Heart right ventricle (tissue), 16 donors: ENCODE measurements around the gene SP100. TPM values are rescaled to one million over a fixed set of nuclear protein-coding genes. Genes with fewer than 3 reads are reported as not detected.

Experiments used
- ATAC-seq, 8 donors: fragments of 200-7000 bp; cut with Tn5 transposase; one replicate each; pipeline ENCODE4 v1.9.1; 2020; ENCODE audit warnings: mild to moderate bottlenecking in 8 of 8, moderate library complexity in 8 of 8, moderate number of reproducible peaks in 1 of 8
- DNase-seq, 2 donors: peaks; one replicate each; pipeline ENCODE4 v3.0.0-alpha.2; 2020
- H3K27ac ChIP-seq, 10 donors: fragments of 200-600 bp; sonication (generic) in 2 of 10; one replicate each; pipeline versions ENCODE4 v1.5.0 to v1.8.0; 2020 to 2022; ENCODE audit warnings: mild to moderate bottlenecking in 3 of 10
- H3K27me3 ChIP-seq, 7 donors: fragments of 200-600 bp; one replicate each; pipeline ENCODE4 v1.8.0; 2021 to 2022; ENCODE audit warnings: mild to moderate bottlenecking in 2 of 7
- H3K36me3 ChIP-seq, 9 donors: fragments of 200-600 bp; sonication (generic) in 1 of 9; one replicate each; pipeline versions ENCODE4 v1.5.0 to v1.8.0; 2020 to 2022; ENCODE audit warnings: mild to moderate bottlenecking in 2 of 9
- H3K4me1 ChIP-seq, 9 donors: fragments of 200-600 bp; sonication (generic) in 1 of 9; one replicate each; pipeline versions ENCODE4 v1.5.0 to v1.8.0; 2020 to 2022; ENCODE audit warnings: mild to moderate bottlenecking in 4 of 9
- H3K4me3 ChIP-seq, 10 donors: fragments of 200-600 bp; sonication (generic) in 2 of 10; one replicate each; pipeline versions ENCODE4 v1.5.0 to v1.8.0; 2020 to 2022; ENCODE audit warnings: mild to moderate bottlenecking in 7 of 10, moderate library complexity in 2 of 10
- H3K9me3 ChIP-seq, 11 donors: fragments of 200-600 bp in 10 of 11; sonication (generic) in 2 of 11; one replicate each; pipeline versions ENCODE4 v1.5.0 to v1.8.0; 2013 to 2022; ENCODE audit warnings: mild to moderate bottlenecking in 2 of 11, control low read depth in 1 of 11, moderate library complexity in 1 of 11
- WGBS, 2 donors: extraction: QIAGEN DNeasy Blood & Tissue Kit; methylation state at CpG; one replicate each; pipeline ENCODE4 v1.1.7; 2013; ENCODE audit warnings: inconsistent platforms in 1 of 2; 5-methylcytosine and 5-hydroxymethylcytosine counted together
- intact Hi-C, 10 donors: fragments of 100-400 bp; cut with DNase I; formaldehyde crosslinking; loops; one replicate each; pipeline versions ENCODE4 v1.11.1 to v1.14.2; 2022
- polyA plus RNA-seq, 2 donors: library from polyadenylated mRNA; stranded (reverse); fragments of 200-250 nt; gene quantifications; one replicate each; pipeline ENCODE4 v1.2.3, GENCODE V29; 2013
- total RNA-seq, 10 donors: library from RNA; stranded (reverse); fragmentation: NEBNext Ultra II Directional in 3 of 10; extraction: Animal tissue kit (Norgen Biotek cat#: 25700) in 3 of 10; gene quantifications; one replicate each; pipeline versions ENCODE4 v1.2.1 to v1.2.4, GENCODE V29; 2021 to 2023
- TF ChIP-seq, protein P1 (sequence below), 9 donors: fragments of 200-600 bp; sonication (generic) in 2 of 9; IDR thresholded peaks; one replicate each; pipeline versions ENCODE4 v1.5.0 to v1.8.0; 2021 to 2022; ENCODE audit warnings: antibody characterized with exemption in 9 of 9, mild to moderate bottlenecking in 5 of 9, moderate library complexity in 1 of 9
- donor health status: Arrhythmogenic right ventricular cardiomyopathy.
- donor health status: ischemic (EF 13 %, LVEDD 7.1; RV severe dilation, severe dysfunction).
- donor health status: healthy with polysubstance abuse.
- donor health status: DM: no; HTN: yes; CAD: no.
- donor health status: DM: no; HTN: no; CAD: no.
- donor health status: ischemic (EF 25% LVEDD 6.9; RV normal size, moderate dysfunction).
- donor health status: ischemic (EF 25% LVEDD 5.7; RV mildly dilated, moderate dysfunction).
- donor health status: healthy.
- donor health status: DM: yes; HTN: yes; CAD: no.
- donor health status: Ischemic cardiomyopathy.
- donor health status: ischemic (EF 35%, LVEDD 5.7; RV mildly dilated, moderate dysfunction).
- donor health status: nonischemic (EF 11% LVEDD 7.7; RV severe dilation, severe dysfunction).
- donor health status: DM: yes; HTN: yes; CAD: no.
- donor health status: PGD.
- donor health status: ischemic (EF 29% LVEDD 5.4; RV normal size, mild dysfunction).
- donor health status: nonischemic (EF 23%, LVEDD 6.1; RV moderate dilation, normal function).

The SP100 gene
- total and polyA plus RNA-seq, 12 donors: 20.3 to 123 (median 57.7) TPM

DNA sequence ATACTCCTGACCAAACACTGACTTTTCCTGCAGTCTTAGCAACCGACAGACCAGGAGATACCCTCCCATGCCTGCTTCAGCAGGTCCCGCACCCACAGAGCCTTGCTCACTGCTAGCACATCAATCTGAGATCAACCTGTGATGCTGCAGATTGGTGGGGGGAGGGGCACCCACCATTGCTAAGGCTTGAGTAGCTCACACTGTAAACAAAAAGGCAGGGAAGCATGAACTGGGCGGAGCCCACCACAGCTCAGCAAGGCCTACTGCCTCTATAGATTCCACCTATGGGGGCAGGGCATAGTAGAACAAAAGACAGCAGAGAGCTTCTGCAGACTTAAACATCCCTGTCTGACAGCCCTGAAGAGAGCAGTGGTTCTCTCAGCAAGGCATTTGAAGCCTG is 109.7 kb downstream of the SP100 start:
- WGBS, 2 donors: 92 to 95% methylated on average over 3 of the region's 3 CpGs
- TF ChIP-seq, protein P1, sequence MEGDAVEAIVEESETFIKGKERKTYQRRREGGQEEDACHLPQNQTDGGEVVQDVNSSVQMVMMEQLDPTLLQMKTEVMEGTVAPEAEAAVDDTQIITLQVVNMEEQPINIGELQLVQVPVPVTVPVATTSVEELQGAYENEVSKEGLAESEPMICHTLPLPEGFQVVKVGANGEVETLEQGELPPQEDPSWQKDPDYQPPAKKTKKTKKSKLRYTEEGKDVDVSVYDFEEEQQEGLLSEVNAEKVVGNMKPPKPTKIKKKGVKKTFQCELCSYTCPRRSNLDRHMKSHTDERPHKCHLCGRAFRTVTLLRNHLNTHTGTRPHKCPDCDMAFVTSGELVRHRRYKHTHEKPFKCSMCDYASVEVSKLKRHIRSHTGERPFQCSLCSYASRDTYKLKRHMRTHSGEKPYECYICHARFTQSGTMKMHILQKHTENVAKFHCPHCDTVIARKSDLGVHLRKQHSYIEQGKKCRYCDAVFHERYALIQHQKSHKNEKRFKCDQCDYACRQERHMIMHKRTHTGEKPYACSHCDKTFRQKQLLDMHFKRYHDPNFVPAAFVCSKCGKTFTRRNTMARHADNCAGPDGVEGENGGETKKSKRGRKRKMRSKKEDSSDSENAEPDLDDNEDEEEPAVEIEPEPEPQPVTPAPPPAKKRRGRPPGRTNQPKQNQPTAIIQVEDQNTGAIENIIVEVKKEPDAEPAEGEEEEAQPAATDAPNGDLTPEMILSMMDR (IDR thresholded peaks at IDR 0.05): no peak
- no peaks in the 10 kb centered on the region for H3K4me1 ChIP-seq
- intact Hi-C loops: no loop called here
- ATAC-seq (no peak), DNase-seq (no peak)
- peaks cover 0 to 9% (median 0%) of the 10 kb centered on the region in 9 donors for H3K36me3 ChIP-seq
- no peaks in the 10 kb centered on the region for H3K27me3 ChIP-seq
- no peak overlapping the region for H3K27ac ChIP-seq
- no peak overlapping the region for H3K4me3 ChIP-seq
- peaks cover 0 to 87% (median 31%) of the 10 kb centered on the region in 11 donors for H3K9me3 ChIP-seq

DNA sequence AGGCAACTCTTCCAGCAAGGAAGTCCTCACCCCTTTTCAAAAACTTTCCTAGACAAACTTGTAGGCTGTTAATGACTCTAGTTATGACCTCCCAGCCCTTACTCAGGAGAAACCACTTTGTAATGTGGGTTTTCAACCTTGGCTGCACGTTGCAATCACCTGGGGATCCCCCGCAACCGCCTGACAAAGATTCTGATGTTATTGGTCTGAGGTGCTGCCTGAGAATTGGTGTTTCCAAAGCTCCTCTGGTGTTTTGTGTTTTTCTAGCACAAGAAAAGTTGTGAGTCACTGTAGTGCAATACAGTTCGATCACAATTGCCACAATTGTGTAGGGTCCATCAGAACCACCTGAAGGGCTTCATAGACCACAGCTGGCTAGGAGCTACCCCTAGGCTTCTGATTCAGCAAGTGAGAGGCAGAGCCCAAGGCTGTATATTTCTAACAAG is 121.6 kb downstream of the SP100 start:
- TF ChIP-seq, protein P1 (IDR thresholded peaks at IDR 0.05): no peak
- H3K4me1 ChIP-seq: no peaks in the 10 kb centered on the region
- WGBS, 2 donors: 84 to 85% methylated on average over 4 of the region's 4 CpGs
- ATAC-seq (no peak), DNase-seq (no peak)
- H3K36me3 ChIP-seq: peaks cover 0 to 39% (median 16%) of the 10 kb centered on the region in 9 donors
- H3K9me3 ChIP-seq: peaks cover 0 to 9% (median 0%) of the 10 kb centered on the region in 11 donors
- no peaks in the 10 kb centered on the region for H3K27me3 ChIP-seq
- no peak overlapping the region for H3K4me3 ChIP-seq
- no peak overlapping the region for H3K27ac ChIP-seq
- intact Hi-C loops: no loop called here

DNA sequence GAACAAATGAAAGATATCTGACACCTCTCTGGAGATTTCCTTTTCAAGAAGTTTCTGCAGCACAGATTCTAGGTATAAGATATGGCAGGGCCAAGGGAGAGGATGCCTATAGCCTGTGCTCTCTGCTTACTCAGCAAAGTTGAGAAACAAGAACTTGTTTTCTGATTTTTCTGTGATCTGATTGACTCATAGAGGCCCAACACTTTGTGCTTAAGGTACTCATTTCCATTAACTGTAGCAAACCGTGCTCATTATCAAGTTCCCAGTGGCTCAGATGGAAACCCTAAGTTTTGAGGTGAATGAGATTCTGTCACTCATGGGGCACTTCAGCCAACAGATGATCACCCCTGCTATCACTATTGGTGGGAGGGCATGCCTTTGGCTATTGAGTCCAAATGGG is 124.3 kb downstream of the SP100 start:
- 71 to 88% methylated on average over 1 of the region's 1 CpG for WGBS, 2 donors
- ATAC-seq (no peak), DNase-seq (no peak)
- H3K4me1 ChIP-seq: no peaks in the 10 kb centered on the region
- H3K27me3 ChIP-seq: no peaks in the 10 kb centered on the region
- no peak overlapping the region for H3K4me3 ChIP-seq
- intact Hi-C loops: loop anchor here in 1 of 10 donors (5.0 kb wide), 1 partner anchor 253 kb away; no protein-coding TSS in a partner anchor
- H3K36me3 ChIP-seq: peaks cover 0 to 61% (median 23%) of the 10 kb centered on the region in 9 donors
- peaks cover 0 to 22% (median 0%) of the 10 kb centered on the region in 11 donors for H3K9me3 ChIP-seq
- TF ChIP-seq, protein P1 (IDR thresholded peaks at IDR 0.05): no peak
- H3K27ac ChIP-seq: no peak overlapping the region

DNA sequence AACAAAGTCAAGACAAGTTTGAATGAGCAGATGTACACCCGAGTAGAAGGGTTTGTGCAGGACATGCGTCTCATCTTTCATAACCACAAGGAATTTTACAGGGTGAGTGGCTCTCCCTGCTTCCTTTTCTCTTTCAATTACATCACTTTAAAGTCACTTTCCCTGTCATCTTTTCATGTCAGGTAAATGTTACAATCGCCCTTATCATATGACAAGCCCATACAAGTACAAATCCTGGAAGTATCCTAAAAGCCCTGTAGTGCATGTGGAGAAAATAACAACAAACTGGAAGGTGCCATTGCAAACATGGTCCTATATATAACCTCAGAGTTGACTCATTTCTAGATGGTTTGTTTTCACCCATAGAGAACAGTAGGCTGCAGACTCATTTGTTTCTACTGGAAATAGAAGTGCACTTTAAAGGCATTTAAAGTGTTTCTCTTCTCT is 126.0 kb downstream of the SP100 start:
- ATAC-seq (no peak), DNase-seq (no peak)
- no peak overlapping the region for H3K27ac ChIP-seq
- TF ChIP-seq, protein P1 (IDR thresholded peaks at IDR 0.05): no peak
- intact Hi-C loops: loop anchor here in 1 of 10 donors (5.0 kb wide), 1 partner anchor 255 kb away; no protein-coding TSS in a partner anchor
- no peak overlapping the region for H3K4me3 ChIP-seq
- H3K4me1 ChIP-seq: no peaks in the 10 kb centered on the region
- peaks cover 0 to 27% (median 0%) of the 10 kb centered on the region in 11 donors for H3K9me3 ChIP-seq
- no peaks in the 10 kb centered on the region for H3K27me3 ChIP-seq
- H3K36me3 ChIP-seq: peaks cover 0 to 61% (median 23%) of the 10 kb centered on the region in 9 donors
- WGBS, 2 donors: 73 to 75% methylated on average over 3 of the region's 3 CpGs
